ENCODE measurements around the gene CEP170B.

DNA sequence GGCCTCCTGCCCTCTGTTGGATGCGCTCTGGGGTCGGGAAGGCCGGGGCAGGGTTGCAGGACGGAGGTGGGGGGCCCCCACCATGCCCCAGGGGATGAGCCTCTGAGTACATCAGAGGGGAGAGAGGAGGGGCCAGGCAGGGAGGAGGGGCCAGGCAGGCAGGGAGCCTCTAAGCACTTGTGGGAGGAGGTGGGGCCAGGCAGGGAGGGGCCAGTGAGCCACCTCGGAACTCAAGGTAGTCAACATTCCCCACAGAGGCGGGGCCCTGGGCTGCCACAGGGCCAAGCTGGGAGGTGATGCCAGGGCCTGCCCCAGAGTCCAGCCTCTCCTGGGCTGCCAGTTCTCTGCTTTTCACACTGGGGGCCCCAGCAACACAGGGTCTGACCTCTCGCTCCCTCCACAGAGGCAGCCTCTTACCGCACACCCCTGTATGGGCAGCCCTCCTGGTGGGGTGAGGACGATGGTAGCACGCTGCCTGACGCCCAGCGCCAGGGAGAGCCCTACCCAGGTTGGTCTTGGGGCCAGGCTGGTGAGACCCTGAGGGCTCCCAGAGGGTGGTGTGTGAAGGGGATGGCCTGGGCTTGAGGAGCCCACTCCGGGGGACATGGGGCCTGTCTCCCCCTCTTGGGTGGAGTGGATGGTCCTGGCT is 17.4 kb downstream of the CEP170B start:
- TF ChIP-seq, protein P1, sequence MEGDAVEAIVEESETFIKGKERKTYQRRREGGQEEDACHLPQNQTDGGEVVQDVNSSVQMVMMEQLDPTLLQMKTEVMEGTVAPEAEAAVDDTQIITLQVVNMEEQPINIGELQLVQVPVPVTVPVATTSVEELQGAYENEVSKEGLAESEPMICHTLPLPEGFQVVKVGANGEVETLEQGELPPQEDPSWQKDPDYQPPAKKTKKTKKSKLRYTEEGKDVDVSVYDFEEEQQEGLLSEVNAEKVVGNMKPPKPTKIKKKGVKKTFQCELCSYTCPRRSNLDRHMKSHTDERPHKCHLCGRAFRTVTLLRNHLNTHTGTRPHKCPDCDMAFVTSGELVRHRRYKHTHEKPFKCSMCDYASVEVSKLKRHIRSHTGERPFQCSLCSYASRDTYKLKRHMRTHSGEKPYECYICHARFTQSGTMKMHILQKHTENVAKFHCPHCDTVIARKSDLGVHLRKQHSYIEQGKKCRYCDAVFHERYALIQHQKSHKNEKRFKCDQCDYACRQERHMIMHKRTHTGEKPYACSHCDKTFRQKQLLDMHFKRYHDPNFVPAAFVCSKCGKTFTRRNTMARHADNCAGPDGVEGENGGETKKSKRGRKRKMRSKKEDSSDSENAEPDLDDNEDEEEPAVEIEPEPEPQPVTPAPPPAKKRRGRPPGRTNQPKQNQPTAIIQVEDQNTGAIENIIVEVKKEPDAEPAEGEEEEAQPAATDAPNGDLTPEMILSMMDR (conservative IDR thresholded peaks at IDR 0.05 in 1 of 2, IDR thresholded peaks at IDR 0.05 in 1 of 2; ENCODE audit: low read depth in 1 of 2, low read length in 2 of 2), result no peak
- no peak for TF ChIP-seq EZH2 (IDR thresholded peaks at IDR 0.05; ENCODE audit: low read length, missing control alignments)

Data from fibroblast of lung (primary cell).